Progenitor cell of endocrine pancreas (in vitro differentiated cells): Measurements from ENCODE around the gene TMEM243. TPM values are rescaled to one million over a fixed set of nuclear protein-coding genes. Genes with fewer than 3 reads are reported as not detected.

ENCODE experiments used
- DNase-seq: peaks from one replicate; pipeline ENCODE4 v3.0.0; 2021; ENCODE audit warnings: low spot score; ENCODE audit not compliant: unreplicated experiment
- H3K27ac Mint-ChIP-seq: 2 replicates; pipeline ENCODE4 v1.8.0; 2021; ENCODE audit warnings: mild to moderate bottlenecking, moderate library complexity, mixed read lengths
- H3K27me3 Mint-ChIP-seq: 2 replicates; pipeline ENCODE4 v1.8.0; 2021; ENCODE audit warnings: mixed read lengths
- H3K36me3 Mint-ChIP-seq: 2 replicates; pipeline ENCODE4 v1.8.0; 2022; ENCODE audit warnings: mixed read lengths; ENCODE audit not compliant: insufficient read depth
- H3K4me1 Mint-ChIP-seq: 2 replicates; pipeline ENCODE4 v1.8.0; 2021; ENCODE audit warnings: low read depth, mixed read lengths
- H3K4me3 Mint-ChIP-seq: 2 replicates; pipeline ENCODE4 v1.8.0; 2021; ENCODE audit warnings: low read depth, mild to moderate bottlenecking, moderate library complexity, mixed read lengths
- H3K9me3 Mint-ChIP-seq: 2 replicates; pipeline ENCODE4 v1.8.0; 2021; ENCODE audit warnings: low read depth, mixed read lengths
- total RNA-seq: library from RNA; stranded (reverse); gene quantifications from 2 replicates; pipeline ENCODE4 v1.2.1, GENCODE V29; 2021
- TF ChIP-seq, protein P1 (sequence below): fragments of 200-600 bp; sonication (generic); IDR thresholded peaks from one replicate; pipeline ENCODE4 v1.5.0; 2021; ENCODE audit warnings: antibody characterized with exemption, mild to moderate bottlenecking; ENCODE audit not compliant: unreplicated experiment

TMEM243 gene
- total RNA-seq, 1 donor from 2014 or later = 16.6 TPM

DNA sequence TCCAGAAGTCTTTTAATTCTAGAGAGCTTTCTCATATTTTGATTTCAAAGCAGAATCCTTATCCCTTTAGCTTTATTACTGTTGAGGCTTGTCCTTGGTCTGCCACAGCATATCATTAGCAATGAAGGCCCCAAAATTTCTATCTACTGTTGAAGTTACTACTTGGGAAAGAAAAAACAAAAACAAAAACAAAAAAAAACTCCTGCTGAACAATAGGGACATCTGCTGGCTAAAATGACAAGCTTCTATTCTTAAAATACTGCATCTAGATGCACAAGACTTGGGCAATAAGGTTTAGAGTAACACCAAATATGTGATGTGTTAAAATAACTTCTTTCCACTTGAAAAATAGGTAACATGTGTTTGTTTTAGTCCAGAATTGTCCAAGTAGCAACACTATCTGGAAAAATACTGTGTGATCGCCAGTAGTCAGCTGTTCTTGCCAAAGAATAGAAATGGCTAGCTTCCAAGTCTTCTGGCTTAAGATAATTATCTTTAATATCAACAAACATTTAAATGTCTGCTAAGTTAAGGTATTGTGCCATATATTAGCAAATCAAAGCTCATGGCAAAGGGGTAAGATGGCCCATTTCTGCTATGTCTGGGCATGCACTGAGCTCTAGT is 71.1 kb downstream of the TMEM243 start:
- H3K27ac Mint-ChIP-seq = no peak overlapping the region
- no peak overlapping the region for H3K4me3 Mint-ChIP-seq
- no peak for DNase-seq
- H3K36me3 Mint-ChIP-seq = no peaks in the 10 kb centered on the region
- H3K9me3 Mint-ChIP-seq = no peaks in the 10 kb centered on the region
- H3K4me1 Mint-ChIP-seq = peaks cover 3% of the 10 kb centered on the region
- H3K27me3 Mint-ChIP-seq = no peaks in the 10 kb centered on the region
- TF ChIP-seq, protein P1, sequence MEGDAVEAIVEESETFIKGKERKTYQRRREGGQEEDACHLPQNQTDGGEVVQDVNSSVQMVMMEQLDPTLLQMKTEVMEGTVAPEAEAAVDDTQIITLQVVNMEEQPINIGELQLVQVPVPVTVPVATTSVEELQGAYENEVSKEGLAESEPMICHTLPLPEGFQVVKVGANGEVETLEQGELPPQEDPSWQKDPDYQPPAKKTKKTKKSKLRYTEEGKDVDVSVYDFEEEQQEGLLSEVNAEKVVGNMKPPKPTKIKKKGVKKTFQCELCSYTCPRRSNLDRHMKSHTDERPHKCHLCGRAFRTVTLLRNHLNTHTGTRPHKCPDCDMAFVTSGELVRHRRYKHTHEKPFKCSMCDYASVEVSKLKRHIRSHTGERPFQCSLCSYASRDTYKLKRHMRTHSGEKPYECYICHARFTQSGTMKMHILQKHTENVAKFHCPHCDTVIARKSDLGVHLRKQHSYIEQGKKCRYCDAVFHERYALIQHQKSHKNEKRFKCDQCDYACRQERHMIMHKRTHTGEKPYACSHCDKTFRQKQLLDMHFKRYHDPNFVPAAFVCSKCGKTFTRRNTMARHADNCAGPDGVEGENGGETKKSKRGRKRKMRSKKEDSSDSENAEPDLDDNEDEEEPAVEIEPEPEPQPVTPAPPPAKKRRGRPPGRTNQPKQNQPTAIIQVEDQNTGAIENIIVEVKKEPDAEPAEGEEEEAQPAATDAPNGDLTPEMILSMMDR = peak; percentile 25

DNA sequence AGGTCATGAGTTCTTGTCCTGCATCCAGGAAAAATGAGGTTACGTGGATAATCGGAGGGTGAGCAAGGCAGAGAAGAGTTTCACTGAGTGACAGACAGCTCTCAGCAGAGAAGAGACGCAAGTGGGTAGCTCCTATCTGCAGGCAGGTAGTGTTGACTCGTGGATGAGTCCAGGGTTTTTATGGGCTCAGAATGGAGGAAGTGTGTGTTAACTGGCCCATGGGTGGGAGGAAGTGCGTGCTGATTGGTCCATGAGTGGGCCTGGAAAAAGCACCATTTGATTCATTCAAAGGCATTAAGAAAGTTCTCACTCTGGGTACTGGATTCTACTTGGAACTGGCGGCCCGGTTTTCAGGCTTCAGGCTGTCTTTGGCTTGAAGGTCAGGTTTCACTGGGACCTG is 72.0 kb downstream of the TMEM243 start:
- no peaks in the 10 kb centered on the region for H3K36me3 Mint-ChIP-seq
- H3K9me3 Mint-ChIP-seq = no peaks in the 10 kb centered on the region
- TF ChIP-seq, protein P1 = no peak
- H3K27me3 Mint-ChIP-seq = no peaks in the 10 kb centered on the region
- DNase-seq = no peak
- H3K4me1 Mint-ChIP-seq = peaks cover 3% of the 10 kb centered on the region
- H3K4me3 Mint-ChIP-seq = no peak overlapping the region
- H3K27ac Mint-ChIP-seq = no peak overlapping the region

DNA sequence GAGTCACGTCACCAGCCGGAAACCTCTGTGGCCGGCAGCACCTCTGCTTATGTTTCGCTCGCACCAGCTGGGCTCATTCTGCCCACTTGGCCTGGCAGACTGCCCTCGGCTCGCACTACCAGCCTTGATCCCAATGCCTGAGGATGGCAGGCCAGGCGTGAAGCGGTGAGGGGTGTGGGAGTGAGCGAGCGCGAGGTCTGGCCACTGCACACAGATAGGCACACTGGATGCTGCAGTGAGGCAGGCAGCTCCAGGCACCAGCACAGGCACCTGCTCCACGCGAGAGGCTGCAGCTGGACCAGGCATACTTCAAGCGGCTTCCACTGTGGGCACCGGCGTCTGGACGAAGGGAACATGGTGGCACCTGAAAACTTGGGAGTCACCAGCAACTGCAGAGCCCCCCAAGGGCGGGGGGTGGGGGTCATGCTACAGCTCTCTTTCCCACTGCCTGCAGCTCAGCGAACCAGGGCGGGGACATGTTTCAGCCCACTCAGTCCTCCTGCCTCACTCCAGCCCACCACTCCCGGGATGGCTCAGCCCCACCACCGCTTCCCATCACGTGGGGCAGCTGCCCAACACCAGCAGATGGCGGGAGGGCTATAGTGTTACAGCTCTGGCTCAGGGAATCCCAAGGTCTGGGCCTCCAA is 72.7 kb downstream of the TMEM243 start:
- H3K27ac Mint-ChIP-seq = no peak overlapping the region
- no peaks in the 10 kb centered on the region for H3K27me3 Mint-ChIP-seq
- H3K36me3 Mint-ChIP-seq = no peaks in the 10 kb centered on the region
- no peak for DNase-seq
- H3K9me3 Mint-ChIP-seq = no peaks in the 10 kb centered on the region
- no peak overlapping the region for H3K4me3 Mint-ChIP-seq
- TF ChIP-seq, protein P1 = no peak
- H3K4me1 Mint-ChIP-seq = peaks cover 2% of the 10 kb centered on the region

Other genes with a start within 250 kb of the TMEM243 start
- gene ELAPOR2, start 160.1 kb downstream of the TMEM243 start, total RNA-seq = 59.4 and 62.8 TPM in 2 replicates
- gene DMTF1, start 67.3 kb downstream of the TMEM243 start, total RNA-seq = 180 and 192 TPM in 2 replicates
- gene CROT, start 125.9 kb upstream of the TMEM243 start, total RNA-seq = 18.1 and 20.9 TPM in 2 replicates